Tongue (tissue), 2 donors: Measurements from ENCODE around the gene ARID3A. TPM values are rescaled to one million over a fixed set of nuclear protein-coding genes. Genes with fewer than 3 reads are reported as not detected.

ENCODE experiments used
- DNase-seq: peaks from one replicate; pipeline ENCODE4 v3.0.0-alpha.2; 2015
- total RNA-seq: library from RNA; depleted of rRNA; stranded (reverse); fragments of >200 nt; gene quantifications from one replicate; pipeline ENCODE4 v1.2.3, GENCODE V29; 2014

The ARID3A gene
- total RNA-seq, 1 donor from 2014 or later = 5.2 TPM

DNA sequence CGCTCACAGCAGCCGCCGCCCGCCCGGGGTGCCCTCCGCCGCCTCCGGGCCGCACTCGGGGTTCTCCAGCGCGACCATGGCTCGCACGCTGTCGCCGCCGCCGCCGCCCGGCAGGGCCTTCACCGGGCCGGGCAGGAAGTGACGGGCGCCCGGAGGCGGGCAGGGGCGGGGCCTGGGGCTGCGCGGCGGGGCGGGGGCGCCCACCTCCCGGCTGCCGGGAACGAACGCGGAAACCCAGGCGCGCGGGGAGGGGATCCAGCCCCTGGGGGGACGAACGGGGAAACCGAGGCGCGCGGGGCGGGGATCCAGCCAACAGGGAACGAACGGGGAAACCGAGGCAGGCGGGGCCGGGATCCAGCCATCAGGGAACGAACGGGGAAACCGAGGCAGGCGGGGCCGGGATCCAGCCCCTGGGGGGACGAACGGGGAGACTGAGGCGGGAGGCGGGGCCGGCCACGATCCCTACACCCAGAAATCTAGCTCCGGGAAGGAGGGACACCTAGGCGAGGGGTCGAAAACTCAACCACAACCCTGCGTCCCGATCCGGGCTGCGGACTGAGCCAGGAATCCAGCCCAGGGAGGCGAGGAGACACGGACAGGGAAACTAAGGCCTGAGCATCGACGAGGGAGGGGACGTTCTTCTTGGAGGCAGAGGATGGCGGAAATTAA lies 12.6 kb upstream of the ARID3A start, which contains the start of gene R3HDM4:
TSS of gene R3HDM4 (minus strand) at position 140 of the 669 bp plus-strand sequence. CDS start at position 78, 62 bp downstream.
- DNase-seq = peak; percentile 81

DNA sequence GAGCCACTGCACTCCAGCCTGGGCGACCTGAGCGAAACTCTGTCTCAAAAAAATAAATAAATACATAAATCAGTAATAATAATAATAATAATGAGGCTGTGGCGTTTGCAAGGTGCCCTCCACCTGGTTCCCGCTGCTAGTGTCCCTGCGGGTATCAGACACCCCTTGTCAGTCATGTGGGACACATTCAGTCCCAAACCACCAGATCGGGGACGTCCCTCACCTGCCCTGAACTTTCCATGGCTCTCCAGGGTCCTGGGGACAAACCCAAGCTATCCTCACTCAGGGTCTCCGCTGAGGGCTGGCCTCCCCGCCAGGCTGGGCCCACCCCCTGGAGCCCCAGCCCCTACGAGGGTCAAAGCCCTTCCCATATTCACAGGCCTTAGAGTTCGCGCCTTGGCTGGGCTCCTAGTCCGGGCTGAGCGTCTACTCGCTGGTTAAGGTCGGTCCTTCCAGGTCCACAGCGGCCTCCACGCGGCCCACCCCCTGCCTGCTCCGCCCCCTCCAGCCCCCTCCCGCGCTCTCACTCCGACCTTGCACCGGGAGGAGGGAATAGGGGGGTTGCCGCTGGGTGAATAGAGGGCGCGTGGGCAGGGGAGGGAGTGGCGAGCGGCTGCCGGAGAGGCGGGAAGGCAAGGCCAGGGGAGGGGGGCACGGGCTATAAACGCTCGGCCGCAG lies 9.1 kb upstream of the ARID3A start:
- DNase-seq = no peak

DNA sequence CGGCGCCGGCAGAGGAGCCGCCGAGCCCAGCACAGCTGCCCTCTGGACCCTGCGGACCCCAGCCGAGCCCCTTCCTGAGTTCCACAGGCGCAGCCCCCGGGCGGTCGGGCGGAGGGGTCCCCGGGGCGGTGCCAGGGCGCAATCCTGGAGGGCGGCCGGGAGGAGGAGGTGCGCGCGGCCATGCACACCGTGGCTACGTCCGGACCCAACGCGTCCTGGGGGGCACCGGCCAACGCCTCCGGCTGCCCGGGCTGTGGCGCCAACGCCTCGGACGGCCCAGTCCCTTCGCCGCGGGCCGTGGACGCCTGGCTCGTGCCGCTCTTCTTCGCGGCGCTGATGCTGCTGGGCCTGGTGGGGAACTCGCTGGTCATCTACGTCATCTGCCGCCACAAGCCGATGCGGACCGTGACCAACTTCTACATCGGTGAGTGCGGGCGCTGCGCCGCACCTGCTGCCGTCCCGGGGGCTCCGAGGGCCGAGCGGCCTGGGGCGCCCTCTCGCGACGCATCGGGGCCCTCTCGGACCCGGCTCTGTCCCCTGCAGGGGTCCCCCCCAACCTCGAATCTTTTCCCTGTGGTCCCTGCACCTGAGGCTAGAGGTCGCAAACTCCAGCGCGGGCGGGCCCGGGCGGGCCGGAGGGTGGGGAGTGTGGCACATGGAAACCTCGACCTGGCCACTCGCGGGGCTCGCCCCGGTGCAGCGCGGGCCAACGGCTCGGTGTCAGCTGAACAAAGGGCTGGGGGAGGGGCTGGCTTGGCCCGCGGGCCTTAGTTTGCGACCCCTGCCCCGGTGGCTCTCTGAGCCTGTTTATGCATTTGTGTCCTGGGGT lies 8.3 kb upstream of the ARID3A start, which contains the start of gene KISS1R:
TSS of gene KISS1R (plus strand) at position 11 of the 829 bp plus-strand sequence. CDS start at position 181, 170 bp downstream.
- DNase-seq = no peak

DNA sequence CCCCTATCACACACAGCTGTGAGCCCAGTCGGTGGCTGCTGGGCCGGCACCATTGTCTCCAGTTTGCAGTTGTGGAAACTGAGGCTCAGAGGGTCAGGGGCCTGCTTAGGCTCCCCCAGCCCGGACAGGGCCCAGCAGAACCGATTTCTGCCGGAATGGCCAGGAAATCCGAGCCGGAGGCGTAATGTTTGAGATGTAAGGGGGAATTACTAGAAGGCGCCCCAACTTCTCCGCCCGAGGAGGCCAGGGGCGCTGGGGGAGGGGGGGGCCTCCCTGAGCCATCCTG lies 7.7 kb upstream of the ARID3A start:
- no peak for DNase-seq

DNA sequence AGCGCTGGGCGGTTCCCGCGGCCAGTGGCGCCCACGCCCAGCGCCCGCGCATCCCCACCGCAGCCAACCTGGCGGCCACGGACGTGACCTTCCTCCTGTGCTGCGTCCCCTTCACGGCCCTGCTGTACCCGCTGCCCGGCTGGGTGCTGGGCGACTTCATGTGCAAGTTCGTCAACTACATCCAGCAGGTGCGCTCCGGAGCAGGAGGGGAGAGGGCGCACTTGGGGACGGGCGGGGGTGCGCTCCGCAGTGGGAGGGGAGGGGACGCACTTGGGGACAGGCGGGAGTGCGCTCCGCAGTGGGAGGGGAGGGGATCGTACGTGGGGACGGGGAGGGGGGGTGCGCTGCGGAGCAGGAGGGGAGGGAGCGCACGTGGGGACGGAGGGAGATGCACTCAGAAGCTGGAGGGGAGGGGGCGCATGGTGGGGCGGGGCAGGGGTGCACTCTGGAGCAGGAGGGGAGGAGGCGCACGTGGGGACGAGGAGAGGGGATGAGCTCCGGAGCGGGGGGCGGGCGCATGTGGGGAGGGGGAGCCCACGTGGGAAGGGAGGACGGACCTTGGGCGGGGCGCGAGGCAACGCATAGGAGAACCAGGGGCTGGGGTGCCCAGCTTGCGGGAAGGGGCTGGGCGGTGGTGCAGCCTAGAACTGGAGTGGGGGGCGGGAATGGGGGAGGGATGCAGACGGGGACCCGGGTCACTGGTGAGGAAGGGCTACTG lies 7.2 kb upstream of the ARID3A start:
- no peak for DNase-seq

DNA sequence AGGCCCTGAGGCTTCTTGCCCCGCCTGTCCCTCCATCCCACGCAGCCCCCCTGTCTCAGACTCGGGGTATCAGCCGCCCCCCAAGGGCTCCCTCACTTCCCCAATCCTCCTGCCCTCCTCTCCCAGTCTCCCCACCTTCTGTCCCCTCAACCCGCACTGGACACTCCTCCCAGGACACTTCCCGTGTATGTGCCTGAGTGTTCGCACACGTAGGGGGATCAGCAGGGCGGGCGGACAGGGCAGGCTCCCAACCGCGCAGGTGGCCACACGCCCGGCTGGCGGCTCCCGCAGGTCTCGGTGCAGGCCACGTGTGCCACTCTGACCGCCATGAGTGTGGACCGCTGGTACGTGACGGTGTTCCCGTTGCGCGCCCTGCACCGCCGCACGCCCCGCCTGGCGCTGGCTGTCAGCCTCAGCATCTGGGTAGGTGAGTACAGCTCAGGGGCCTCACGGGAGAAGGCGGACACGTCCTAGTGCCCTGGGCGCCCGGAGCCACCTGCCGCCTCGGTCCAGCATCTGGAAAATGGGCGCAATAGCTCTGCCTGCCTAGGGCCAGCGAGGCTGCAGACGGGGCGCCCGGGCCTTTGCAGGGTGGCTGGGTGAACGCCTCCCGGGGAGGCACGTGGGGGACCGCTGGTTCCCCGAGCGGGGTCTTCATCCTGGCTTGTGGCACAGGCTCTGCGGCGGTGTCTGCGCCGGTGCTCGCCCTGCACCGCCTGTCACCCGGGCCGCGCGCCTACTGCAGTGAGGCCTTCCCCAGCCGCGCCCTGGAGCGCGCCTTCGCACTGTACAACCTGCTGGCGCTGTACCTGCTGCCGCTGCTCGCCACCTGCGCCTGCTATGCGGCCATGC lies 6.4 kb upstream of the ARID3A start:
- DNase-seq = no peak

DNA sequence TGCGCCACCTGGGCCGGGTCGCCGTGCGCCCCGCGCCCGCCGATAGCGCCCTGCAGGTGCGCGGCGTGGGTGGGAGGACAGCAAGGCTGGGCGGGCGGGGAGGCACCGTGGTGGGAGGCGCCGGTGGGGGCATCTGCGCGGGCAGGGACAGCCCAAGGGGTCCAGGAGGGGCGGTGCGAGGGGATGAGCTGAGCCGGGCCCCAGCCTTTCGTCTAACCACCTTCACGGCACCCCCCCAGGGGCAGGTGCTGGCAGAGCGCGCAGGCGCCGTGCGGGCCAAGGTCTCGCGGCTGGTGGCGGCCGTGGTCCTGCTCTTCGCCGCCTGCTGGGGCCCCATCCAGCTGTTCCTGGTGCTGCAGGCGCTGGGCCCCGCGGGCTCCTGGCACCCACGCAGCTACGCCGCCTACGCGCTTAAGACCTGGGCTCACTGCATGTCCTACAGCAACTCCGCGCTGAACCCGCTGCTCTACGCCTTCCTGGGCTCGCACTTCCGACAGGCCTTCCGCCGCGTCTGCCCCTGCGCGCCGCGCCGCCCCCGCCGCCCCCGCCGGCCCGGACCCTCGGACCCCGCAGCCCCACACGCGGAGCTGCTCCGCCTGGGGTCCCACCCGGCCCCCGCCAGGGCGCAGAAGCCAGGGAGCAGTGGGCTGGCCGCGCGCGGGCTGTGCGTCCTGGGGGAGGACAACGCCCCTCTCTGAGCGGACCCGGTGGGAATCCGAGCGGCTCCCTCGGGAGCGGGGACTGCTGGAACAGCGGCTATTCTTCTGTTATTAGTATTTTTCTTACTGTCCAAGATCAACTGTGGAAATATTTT lies 5.6 kb upstream of the ARID3A start:
- peak; percentile 44 for DNase-seq

DNA sequence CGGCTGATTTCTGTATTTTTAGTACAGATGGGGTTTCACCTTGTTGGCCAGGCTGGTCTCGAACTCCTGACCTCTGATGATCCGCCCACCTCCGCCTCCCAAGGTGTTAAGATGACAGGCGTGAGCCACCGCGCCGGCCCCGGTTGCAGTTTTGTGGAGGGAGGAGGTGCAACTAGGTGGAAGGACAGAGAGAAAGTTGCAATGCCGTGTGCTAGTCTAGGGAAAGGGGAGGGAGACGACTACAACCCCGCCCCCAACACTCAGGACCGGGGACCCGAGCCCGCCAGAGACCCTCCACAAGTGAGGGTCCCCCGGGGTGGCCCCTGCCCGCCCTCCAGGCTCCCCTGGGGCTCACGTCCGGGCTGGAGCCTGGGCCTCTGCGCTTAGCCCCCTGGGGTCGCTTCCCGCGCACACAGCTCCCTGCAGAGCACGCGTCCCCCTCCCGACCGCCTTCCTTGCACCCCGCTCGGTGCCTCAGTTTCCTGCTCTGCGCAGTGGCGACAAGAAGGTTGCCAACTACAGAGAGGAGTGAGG lies 1.2 kb upstream of the ARID3A start:
- DNase-seq = no peak

DNA sequence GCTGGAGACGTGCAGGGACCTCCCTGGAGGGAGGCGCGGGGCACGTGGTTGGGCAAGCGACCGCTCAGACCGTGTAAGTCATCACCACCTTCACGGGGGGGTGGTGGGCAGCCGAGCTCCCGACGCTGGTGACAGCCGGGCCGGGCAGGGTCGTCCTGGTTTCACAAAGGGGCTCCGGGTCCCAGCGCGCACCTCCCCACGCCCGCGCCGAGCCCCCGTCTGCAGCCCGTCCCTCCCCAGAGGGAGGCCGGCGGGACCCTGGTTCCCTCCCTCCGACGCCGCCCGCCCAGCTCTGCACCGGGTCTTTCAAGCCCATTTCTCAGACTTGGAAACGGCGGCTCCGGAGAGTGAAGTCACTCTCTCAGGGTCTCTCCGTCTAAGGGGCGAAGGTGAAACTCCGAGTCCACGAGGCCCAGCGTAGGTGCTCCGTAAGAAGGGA lies 729 bp upstream of the ARID3A start:
- DNase-seq = no peak

DNA sequence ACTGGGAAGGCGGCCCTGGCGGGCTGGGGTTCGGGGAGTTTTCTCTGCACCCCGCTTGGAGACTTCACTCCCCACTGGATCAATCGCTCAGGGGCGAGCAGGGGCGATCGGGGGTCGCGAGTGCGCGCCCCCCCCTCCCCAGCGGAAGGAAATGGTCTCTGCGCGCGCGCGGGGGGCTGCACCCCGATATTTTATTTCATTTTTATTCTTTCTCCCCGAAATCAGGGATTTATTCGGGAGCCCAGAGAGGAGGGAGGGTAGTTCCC lies 421 bp downstream of the ARID3A start:
- DNase-seq = no peak

DNA sequence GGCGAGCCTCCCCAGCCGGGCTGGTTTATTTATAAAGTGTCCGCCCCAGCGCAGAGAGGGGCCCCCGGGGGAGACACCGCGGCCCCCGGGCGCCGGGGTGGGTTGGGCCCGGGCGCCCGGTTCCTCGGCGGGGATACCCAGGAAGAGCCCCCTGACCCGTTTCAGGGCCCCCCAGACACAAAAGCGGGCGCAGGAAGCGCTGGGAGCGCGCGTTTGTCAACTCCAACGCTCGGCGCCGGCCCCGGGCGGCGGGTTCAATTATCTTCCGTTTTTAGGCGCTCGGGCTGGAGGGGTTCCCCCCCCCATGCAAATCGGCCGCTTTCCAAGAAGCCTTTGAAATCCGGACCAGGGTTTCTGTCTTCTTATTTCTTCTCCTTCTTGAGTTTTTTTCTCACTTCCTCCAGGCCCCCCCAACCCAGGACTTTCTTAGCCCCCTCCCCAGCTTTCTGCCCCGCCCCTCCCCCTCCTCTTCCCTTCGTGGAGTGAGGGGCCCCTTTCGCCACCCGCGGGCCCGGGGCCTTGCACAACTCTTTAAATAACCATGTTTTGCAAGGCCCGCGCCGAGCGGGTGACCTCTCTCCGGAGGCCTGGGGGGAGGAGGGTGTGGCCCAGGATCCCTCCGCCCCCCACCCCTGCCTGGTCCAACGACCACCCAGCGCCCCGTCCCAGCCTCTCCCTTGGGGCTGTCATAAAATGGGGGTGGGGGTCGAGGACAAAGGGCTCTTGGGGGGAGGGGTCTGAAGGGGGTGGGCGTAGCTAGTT lies 935 bp downstream of the ARID3A start:
- DNase-seq = no peak

DNA sequence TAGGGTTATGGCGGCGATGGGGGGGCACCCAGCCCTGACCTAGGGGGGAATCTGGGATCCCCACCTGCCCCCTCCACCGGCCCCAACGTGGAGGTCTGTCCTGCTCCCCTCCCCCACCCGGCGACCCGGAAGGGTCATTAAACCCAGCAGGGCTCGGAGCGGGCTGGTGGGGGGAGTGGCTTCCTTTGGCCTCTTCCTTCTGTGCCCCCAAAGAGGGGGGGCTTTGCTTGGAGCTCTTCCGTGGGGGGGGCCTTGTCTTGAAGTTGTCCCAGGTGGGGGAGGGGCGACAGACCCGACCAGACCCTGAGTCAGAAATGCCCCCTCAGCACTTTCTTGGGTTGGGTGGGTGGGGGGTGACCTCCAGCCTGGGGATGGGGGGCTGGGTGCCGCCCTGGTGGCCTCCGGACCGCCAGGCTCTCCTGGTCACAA lies 1.5 kb downstream of the ARID3A start:
- DNase-seq = no peak

DNA sequence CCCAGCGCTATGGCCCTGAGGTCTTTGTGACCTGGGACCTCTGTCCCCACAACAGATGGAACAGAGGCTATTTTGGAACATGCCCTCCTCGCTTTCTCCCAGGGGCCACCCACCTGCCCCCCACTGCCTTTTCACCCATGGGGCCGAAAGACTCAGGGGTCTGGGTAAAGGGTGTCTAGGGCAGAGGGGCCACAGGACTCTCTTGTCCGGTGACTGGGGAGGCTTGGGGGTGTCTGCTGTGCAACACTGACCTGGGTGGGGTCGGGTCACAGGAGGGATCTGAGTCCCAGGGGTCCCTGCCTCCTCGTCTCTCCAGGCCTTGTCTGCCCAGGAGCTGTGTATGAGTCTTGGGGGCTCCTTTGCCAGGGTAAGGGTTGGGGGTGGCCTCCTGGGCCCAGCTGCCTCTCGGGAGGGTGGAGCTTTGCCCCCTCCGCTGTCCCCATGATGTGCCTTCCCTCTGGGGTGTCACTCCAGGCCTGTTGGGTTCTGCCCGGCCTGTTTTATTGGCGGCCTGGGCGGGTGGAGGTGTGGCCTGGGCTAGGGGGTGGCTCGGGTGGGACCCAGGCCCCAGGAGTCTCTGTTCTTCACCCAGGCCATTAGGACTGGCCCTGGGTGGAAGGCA lies 2.1 kb downstream of the ARID3A start:
- no peak for DNase-seq

DNA sequence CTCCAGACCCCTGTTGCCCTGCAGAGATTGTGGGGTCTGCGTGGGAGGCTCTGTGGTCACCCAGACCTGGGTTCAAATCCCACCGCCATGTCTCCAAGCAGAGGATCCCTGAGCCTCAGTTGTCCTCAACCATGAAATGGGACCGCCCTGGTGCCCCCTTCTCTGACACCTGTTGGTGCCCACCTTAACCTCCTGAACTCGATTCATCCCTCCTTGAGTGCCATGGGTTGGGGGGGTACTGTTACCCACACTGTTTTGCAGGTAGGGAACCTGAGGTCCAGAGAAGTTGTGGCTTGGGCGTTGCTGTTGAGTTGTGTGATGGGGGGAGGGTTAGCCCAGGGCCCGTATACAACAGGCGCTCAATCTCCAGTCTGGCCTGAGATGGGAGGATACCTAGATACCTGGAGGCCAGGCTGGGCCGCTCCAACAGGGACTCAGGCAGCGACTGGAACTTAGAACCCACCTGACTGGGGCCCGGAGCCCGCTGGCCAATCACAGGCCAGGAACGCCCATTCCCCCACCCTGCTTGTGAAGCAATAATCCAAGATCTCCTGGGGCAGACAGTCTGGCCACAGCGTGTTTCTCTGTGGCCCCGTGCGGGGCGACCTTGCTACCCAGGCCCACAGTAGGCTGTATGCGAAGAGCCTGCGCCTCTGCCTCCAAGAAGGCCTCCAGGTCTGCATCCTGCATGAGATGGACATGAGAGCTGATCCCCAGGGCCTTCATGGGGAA lies 2.8 kb downstream of the ARID3A start:
- no peak for DNase-seq

DNA sequence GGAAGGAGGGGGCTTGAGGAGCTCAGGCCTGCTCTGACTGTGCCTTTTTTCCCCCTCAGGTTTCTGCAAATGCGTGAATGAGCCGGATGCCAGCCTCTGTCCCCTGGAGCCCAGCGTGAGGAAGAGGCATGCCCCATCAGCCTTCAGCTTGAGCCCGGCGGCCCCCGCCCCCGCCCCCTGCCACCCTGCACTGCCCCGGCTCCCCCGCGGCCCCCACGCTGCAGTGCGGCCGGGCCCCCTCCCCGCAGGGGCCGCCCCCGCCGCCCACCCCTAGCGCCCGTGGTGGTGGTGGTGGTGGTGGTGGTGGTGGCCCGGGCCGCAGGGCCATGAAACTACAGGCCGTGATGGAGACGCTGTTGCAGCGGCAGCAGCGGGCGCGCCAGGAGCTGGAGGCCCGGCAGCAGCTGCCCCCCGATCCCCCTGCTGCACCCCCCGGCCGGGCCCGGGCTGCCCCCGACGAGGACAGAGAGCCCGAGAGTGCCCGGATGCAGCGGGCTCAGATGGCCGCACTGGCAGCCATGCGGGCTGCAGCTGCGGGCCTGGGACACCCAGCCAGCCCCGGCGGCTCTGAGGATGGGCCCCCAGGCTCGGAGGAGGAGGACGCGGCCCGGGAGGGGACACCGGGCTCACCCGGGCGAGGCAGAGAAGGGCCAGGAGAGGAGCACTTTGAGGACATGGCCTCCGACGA lies 3.5 kb downstream of the ARID3A start:
- DNase-seq = no peak

DNA sequence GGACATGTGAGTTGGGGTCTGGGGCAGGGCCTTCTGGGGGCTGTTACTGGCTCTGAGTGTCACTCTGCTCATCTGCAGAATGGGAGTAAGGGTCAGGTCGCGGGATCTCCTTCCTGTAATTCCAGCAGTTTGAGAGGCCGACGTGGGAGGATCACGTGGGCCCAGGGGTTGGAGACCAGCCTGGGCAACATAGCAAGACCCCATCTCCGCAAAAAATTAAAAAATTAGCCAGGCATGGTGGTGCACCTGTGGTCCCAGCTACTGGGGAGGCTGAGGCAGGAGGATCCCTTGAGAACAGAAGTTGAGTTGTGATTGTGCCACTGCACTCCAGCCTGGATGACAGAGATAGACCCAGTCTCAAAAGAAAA lies 4.0 kb downstream of the ARID3A start:
- no peak for DNase-seq

DNA sequence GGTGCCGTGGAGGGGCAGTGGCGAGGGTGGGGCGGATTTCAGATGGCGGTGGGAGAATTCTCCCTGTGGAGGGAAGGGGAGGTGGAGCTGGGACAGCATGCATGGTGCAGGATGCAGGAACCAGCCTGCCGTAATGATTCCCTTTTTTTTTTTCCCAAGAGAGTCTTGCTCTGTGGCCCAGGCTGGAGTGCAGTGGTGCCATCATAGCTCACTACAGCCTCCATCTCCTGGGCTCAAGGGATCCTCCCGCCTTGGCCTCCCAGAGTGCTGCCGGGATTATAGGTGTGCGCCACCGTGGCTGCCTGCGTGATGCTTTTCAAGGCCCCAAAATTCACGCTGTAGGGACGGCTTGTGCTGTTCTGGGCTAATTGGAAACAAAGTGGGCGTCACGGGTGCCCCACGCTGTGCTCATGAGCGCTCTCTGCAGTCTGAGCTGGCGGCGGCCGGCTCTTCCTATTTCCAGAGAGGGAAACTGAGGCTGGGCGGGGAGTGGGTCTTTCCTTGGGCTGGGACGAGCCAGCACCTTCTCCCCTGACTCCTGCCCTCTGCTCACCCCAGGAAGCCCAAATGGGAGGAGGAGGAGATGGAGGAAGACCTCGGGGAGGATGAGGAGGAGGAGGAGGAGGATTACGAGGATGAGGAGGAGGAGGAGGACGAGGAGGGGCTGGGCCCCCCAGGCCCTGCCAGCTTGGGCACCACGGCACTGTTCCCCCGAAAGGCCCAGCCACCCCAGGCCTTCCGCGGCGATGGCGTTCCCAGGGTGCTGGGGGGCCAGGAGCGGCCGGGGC lies 6.2 kb downstream of the ARID3A start:
- DNase-seq = no peak
